ENCODE measurements around the gene TSKS. TPM values are rescaled to one million over a fixed set of nuclear protein-coding genes. Genes with fewer than 3 reads are reported as not detected.

TSKS gene
- total and polyA plus RNA-seq, 11 donors, result 0.23 to 0.77 (median 0.40) TPM; not detected in 3

- WGBS, 4 donors, result 90 to 95% (median 92%) methylated on average over 8 of the region's 8 CpGs
- intact Hi-C loops (cut with DNase I), result loop anchor here in 2 of 10 donors (5.0 kb wide), 2 partner anchors 44 to 49 kb away; partner anchors contain the start of genes AP2A1 (in 1 of the 2) and TSKS (in 1 of the 2)
- Histone ChIP-seq H3K27ac (no peak overlapping the region), H3K36me3 (no peaks in the 10 kb centered on the region), H3K4me1 (peaks cover 0 to 13% (median 0%) of the 10 kb centered on the region in 12 donors), H3K4me3 (peak overlapping the region in 1 of 12 donors; percentile 73), H3K9me3 (no peaks in the 10 kb centered on the region), H3K27me3 (no peaks in the 10 kb centered on the region)
- ATAC-seq (no peak), DNase-seq (no peak)
- TF ChIP-seq POLR2A (IDR thresholded peaks at IDR 0.05) (no peak), CTCF (IDR thresholded peaks at IDR 0.05) (no peak)
Observed at GRCh38 chr19:49718511-49718910, 44.6 kb downstream of the TSKS start.

- WGBS, 4 donors, result 76 to 91% (median 83%) methylated on average over 3 of the region's 3 CpGs
- H3K27ac ChIP-seq, result no peak overlapping the region
- intact Hi-C loops (cut with DNase I), result loop anchor here in 2 of 10 donors (5.0 kb wide), 2 partner anchors 46 to 51 kb away; partner anchors contain the start of genes AP2A1 (in 1 of the 2) and TSKS (in 1 of the 2)
- DNase-seq (no peak), ATAC-seq (no peak)
- no peaks in the 10 kb centered on the region for H3K9me3 ChIP-seq
- TF ChIP-seq CTCF (IDR thresholded peaks at IDR 0.05), result no peak
- TF ChIP-seq POLR2A (IDR thresholded peaks at IDR 0.05), result no peak
- H3K36me3 ChIP-seq, result no peaks in the 10 kb centered on the region
- H3K4me3 ChIP-seq, result no peak overlapping the region
- no peaks in the 10 kb centered on the region for H3K27me3 ChIP-seq
- H3K4me1 ChIP-seq, result peaks cover 0 to 13% (median 0%) of the 10 kb centered on the region in 12 donors
Observed at GRCh38 chr19:49716154-49716553, 47.0 kb downstream of the TSKS start.

- DNase-seq (no peak), ATAC-seq (no peak)
- no peaks in the 10 kb centered on the region for H3K36me3 ChIP-seq
- H3K9me3 ChIP-seq, result no peaks in the 10 kb centered on the region
- TF ChIP-seq CTCF (IDR thresholded peaks at IDR 0.05) (no peak), POLR2A (IDR thresholded peaks at IDR 0.05) (no peak)
- H3K4me3 ChIP-seq, result no peak overlapping the region
- no peak overlapping the region for H3K27ac ChIP-seq
- H3K27me3 ChIP-seq, result no peaks in the 10 kb centered on the region
- intact Hi-C loops (cut with DNase I), result no loop called here
- 77 to 98% (median 80%) methylated on average over 6 to 8 of the region's 8 CpGs for WGBS, 4 donors
- peaks cover 0 to 13% (median 0%) of the 10 kb centered on the region in 12 donors for H3K4me1 ChIP-seq
Observed at GRCh38 chr19:49713236-49713845, 49.8 kb downstream of the TSKS start.

- WGBS, 4 donors, result 51 to 58% (median 56%) methylated on average over 20 of the region's 20 CpGs
- peak in 3 of 4 donors; percentile 56 to 63 (median 57) for ATAC-seq
- intact Hi-C loops (cut with DNase I), result no loop called here
- Histone ChIP-seq H3K4me1 (peaks cover 0 to 6% (median 0%) of the 10 kb centered on the region in 12 donors), H3K9me3 (no peaks in the 10 kb centered on the region), H3K27ac (no peak overlapping the region), H3K4me3 (peak overlapping the region in 2 of 12 donors; percentile 10 to 23), H3K36me3 (no peaks in the 10 kb centered on the region), H3K27me3 (no peaks in the 10 kb centered on the region)
- no peak for TF ChIP-seq CTCF (IDR thresholded peaks at IDR 0.05)
- TF ChIP-seq POLR2A (IDR thresholded peaks at IDR 0.05), result peak in 1 of 2 donors; percentile 20
- DNase-seq, result peak in 4 of 5 donors; percentile 53 to 74 (median 66)
Observed at GRCh38 chr19:49712397-49712859, 50.7 kb downstream of the TSKS start.
